HEK293 (cell line): ENCODE data around the gene STK4.

Source experiments
- CTCF ChIA-PET: fragments of 350-600 bp; formaldehyde crosslinking; extraction: SDS; loops from one replicate; lab custom pipeline; 2021; ENCODE audit warnings: antibody characterized with exemption; lab: Yijun Ruan, JAX
- POLR2A ChIA-PET: fragments of 300-600 bp; formaldehyde crosslinking; extraction: SDS; loops from one replicate; lab custom pipeline; 2020; ENCODE audit warnings: antibody characterized with exemption, inconsistent platforms; lab: Yijun Ruan, JAX
- H3K27ac ChIP-seq: fragments of 200-500 bp; sonication (Bioruptor generic); 2 replicates; pipeline ENCODE4 v1.5.1; 2014; ENCODE audit warnings: low read depth, low read length, control low read depth, inconsistent platforms; ENCODE audit errors: extremely low read depth
- H3K36me3 ChIP-seq, 2 experiments: fragments of 200-500 bp in 1 of 2; sonication (Bioruptor generic) in 1 of 2; 1 replicate in 1 of 2; 2 replicates in 1 of 2; pipeline ENCODE4 v1.5.1; 2014 to 2017; ENCODE audit warnings: inconsistent platforms in 2 of 2, low read length in 2 of 2; ENCODE audit not compliant: control insufficient read depth in 2 of 2, insufficient read depth in 1 of 2
- H3K4me1 ChIP-seq: fragments of 200-500 bp; sonication (Bioruptor generic); 2 replicates; pipeline ENCODE4 v1.5.1; 2014; ENCODE audit warnings: mild to moderate bottlenecking, low read length, inconsistent platforms; ENCODE audit not compliant: control insufficient read depth, insufficient read depth
- H3K4me3 ChIP-seq: 2 replicates; pipeline ENCODE4 v1.5.1; 2011; ENCODE audit warnings: low read depth, mild to moderate bottlenecking, control low read depth, low read length, moderate library complexity
- H3K9me3 ChIP-seq: fragments of 200-500 bp; sonication (Bioruptor generic); 2 replicates; pipeline ENCODE4 v1.5.1; 2014; ENCODE audit warnings: low read depth, low read length, inconsistent platforms; ENCODE audit not compliant: control insufficient read depth, insufficient read depth
- BCL11B ChIP-seq: fragments of 450-650 bp; formaldehyde crosslinking; IDR thresholded peaks from 2 replicates; pipeline ENCODE4 v1.5.1; 2016; ENCODE audit warnings: low read depth, missing biosample characterization, missing genetic modification characterization
- FEZF1 ChIP-seq: fragments of 450-650 bp; formaldehyde crosslinking; IDR thresholded peaks from 2 replicates; pipeline ENCODE4 v1.5.1; 2016; ENCODE audit warnings: missing biosample characterization, missing genetic modification characterization
- GFI1B ChIP-seq: fragments of 450-650 bp; formaldehyde crosslinking; IDR thresholded peaks from 2 replicates; pipeline ENCODE4 v1.5.1; 2016; ENCODE audit warnings: missing biosample characterization, missing genetic modification characterization
- GLI2 ChIP-seq: fragments of 450-650 bp; formaldehyde crosslinking; IDR thresholded peaks from 2 replicates; pipeline ENCODE4; 2017; ENCODE audit warnings: missing biosample characterization, missing genetic modification characterization, low read depth, borderline replicate concordance
- GLI4 ChIP-seq: fragments of 450-650 bp; formaldehyde crosslinking; IDR thresholded peaks from 2 replicates; pipeline ENCODE4 v1.5.1; 2016; ENCODE audit warnings: missing biosample characterization, missing genetic modification characterization
- KLF16 ChIP-seq: fragments of 450-650 bp; formaldehyde crosslinking; IDR thresholded peaks from 2 replicates; pipeline ENCODE4 v1.5.1; 2017; ENCODE audit warnings: missing biosample characterization, missing genetic modification characterization
- KLF8 ChIP-seq: fragments of 450-650 bp; formaldehyde crosslinking; IDR thresholded peaks from 2 replicates; pipeline ENCODE4 v1.5.1; 2016; ENCODE audit warnings: missing biosample characterization, missing genetic modification characterization
- OVOL3 ChIP-seq: fragments of 450-650 bp; formaldehyde crosslinking; IDR thresholded peaks from 2 replicates; pipeline ENCODE4 v1.5.1; 2016; ENCODE audit warnings: missing biosample characterization, missing genetic modification characterization
- REPIN1 ChIP-seq: fragments of 450-650 bp; formaldehyde crosslinking; IDR thresholded peaks from 2 replicates; pipeline ENCODE4 v1.5.1; 2017; ENCODE audit warnings: missing biosample characterization, missing genetic modification characterization, low read depth
- SP7 ChIP-seq: fragments of 450-650 bp; formaldehyde crosslinking; IDR thresholded peaks from 2 replicates; pipeline ENCODE4 v1.5.1; 2016; ENCODE audit warnings: missing biosample characterization, missing genetic modification characterization
- TRIM28 ChIP-seq: IDR thresholded peaks from 2 replicates; pipeline ENCODE4 v1.6.1; 2011; ENCODE audit warnings: low read length, control low read depth, borderline replicate concordance
- ZEB2 ChIP-seq: fragments of 450-650 bp; formaldehyde crosslinking; IDR thresholded peaks from 2 replicates; pipeline ENCODE4 v1.5.1; 2016; ENCODE audit warnings: missing biosample characterization, missing genetic modification characterization
- ZNF146 ChIP-seq: fragments of 450-650 bp; formaldehyde crosslinking; IDR thresholded peaks from 2 replicates; pipeline ENCODE4 v1.5.1; 2016; ENCODE audit warnings: missing biosample characterization, missing genetic modification characterization
- ZNF2 ChIP-seq: fragments of 450-650 bp; formaldehyde crosslinking; IDR thresholded peaks from 2 replicates; pipeline ENCODE4 v1.5.1; 2016; ENCODE audit warnings: missing biosample characterization, missing genetic modification characterization
- ZNF521 ChIP-seq: fragments of 450-650 bp; formaldehyde crosslinking; IDR thresholded peaks from 2 replicates; pipeline ENCODE4 v1.5.1; 2017; ENCODE audit warnings: missing biosample characterization, mild to moderate bottlenecking, missing genetic modification characterization
- ZNF558 ChIP-seq: fragments of 450-650 bp; formaldehyde crosslinking; IDR thresholded peaks from 2 replicates; pipeline ENCODE4 v1.5.1; 2016; ENCODE audit warnings: missing biosample characterization, missing genetic modification characterization
- ZNF76 ChIP-seq: fragments of 450-650 bp; formaldehyde crosslinking; IDR thresholded peaks from 2 replicates; pipeline ENCODE4; 2016; ENCODE audit warnings: low read depth, missing biosample characterization, missing genetic modification characterization, borderline replicate concordance
- ZNF843 ChIP-seq: fragments of 450-650 bp; formaldehyde crosslinking; IDR thresholded peaks from 2 replicates; pipeline ENCODE4 v1.5.1; 2016; ENCODE audit warnings: missing biosample characterization, missing genetic modification characterization
- TF ChIP-seq, protein P1 (sequence below): fragments of 450-650 bp; formaldehyde crosslinking; IDR thresholded peaks from 2 replicates; pipeline ENCODE4 v1.5.1; 2017; ENCODE audit warnings: missing biosample characterization, missing genetic modification characterization
- TF ChIP-seq, protein P2 (sequence below): fragments of 450-650 bp; formaldehyde crosslinking; IDR thresholded peaks from 2 replicates; pipeline ENCODE4 v1.5.1; 2016; ENCODE audit warnings: missing biosample characterization, missing genetic modification characterization
- TF ChIP-seq, protein P3 (sequence below): fragments of 450-650 bp; formaldehyde crosslinking; IDR thresholded peaks from 2 replicates; pipeline ENCODE4 v1.5.1; 2017; ENCODE audit warnings: missing biosample characterization, missing genetic modification characterization
- TF ChIP-seq, protein P4 (sequence below): fragments of 450-650 bp; formaldehyde crosslinking; IDR thresholded peaks from 2 replicates; pipeline ENCODE4 v1.5.1; 2016; ENCODE audit warnings: missing biosample characterization, missing genetic modification characterization
- TF ChIP-seq, protein P5 (sequence below): fragments of 450-650 bp; formaldehyde crosslinking; IDR thresholded peaks from 2 replicates; pipeline ENCODE4 v1.5.1; 2016; ENCODE audit warnings: missing biosample characterization, missing genetic modification characterization
- TF ChIP-seq, protein P6 (sequence below): fragments of 450-650 bp; formaldehyde crosslinking; IDR thresholded peaks from 2 replicates; pipeline ENCODE4 v1.5.1; 2017; ENCODE audit warnings: missing biosample characterization, missing genetic modification characterization
- TF ChIP-seq, protein P7 (sequence below): fragments of 450-650 bp; formaldehyde crosslinking; IDR thresholded peaks from 2 replicates; pipeline ENCODE4 v1.5.1; 2016; ENCODE audit warnings: missing biosample characterization, missing genetic modification characterization

The STK4 gene

DNA sequence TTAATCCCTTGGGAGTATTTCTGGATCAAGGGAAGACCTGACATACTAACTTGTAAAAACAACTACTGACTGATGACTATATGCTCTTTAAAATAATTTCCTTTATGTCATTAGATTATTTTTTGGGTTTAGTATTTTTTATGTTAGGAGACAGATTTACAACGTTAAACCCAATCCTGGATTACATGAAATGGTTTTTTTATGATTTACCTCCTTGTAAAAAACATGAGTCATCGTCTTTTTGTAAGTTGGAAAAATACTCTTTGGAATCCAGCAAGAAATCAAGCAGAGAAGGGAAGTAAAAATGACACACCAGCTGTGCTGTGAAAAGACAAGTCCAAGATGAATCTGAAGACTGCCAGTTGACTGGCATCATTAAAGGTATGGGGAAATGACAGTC lies 6.7 kb downstream of the STK4 start:
- no peak overlapping the region for H3K4me3 ChIP-seq
- H3K9me3 ChIP-seq: no peaks in the 10 kb centered on the region
- POLR2A ChIA-PET: no interaction called here
- H3K36me3 ChIP-seq: peaks cover 12 to 53% of the 10 kb centered on the region in 2 experiments
- CTCF ChIA-PET: no interaction called here
- H3K4me1 ChIP-seq: peaks cover 20% of the 10 kb centered on the region
- H3K27ac ChIP-seq: no peak overlapping the region
- TF ChIP-seq REPIN1 (tag by site-specific recombination) (no peak), GFI1B (tag by site-specific recombination) (peak; percentile 63), ZNF146 (tag by site-specific recombination) (no peak), ZNF521 (tag by site-specific recombination) (no peak), ZNF558 (peak; percentile 16; the same call in 1 of the 2 replicates), BCL11B (tag by site-specific recombination) (peak; percentile 67; the same call in 1 of the 2 replicates), ZNF2 (tag by site-specific recombination) (peak; percentile 41; the same call in 1 of the 2 replicates), FEZF1 (peak; percentile 95), TRIM28 (no peak), GLI2 (tag by site-specific recombination) (peak; percentile 83; the same call in 1 of the 2 replicates), OVOL3 (tag by site-specific recombination) (peak; percentile 77; the same call in 1 of the 2 replicates), KLF8 (peak; percentile 51; the same call in 1 of the 2 replicates), ZNF843 (tag by site-specific recombination) (peak; percentile 93), KLF16 (tag by site-specific recombination) (peak; percentile 94), GLI4 (tag by site-specific recombination) (no peak), ZEB2 (tag by site-specific recombination) (peak; percentile 95), SP7 (tag by site-specific recombination) (peak; percentile 46; the same call in 1 of the 2 replicates), ZNF76 (tag by site-specific recombination) (peak; percentile 44; the same call in 1 of the 2 replicates)
- TF ChIP-seq, protein P1, sequence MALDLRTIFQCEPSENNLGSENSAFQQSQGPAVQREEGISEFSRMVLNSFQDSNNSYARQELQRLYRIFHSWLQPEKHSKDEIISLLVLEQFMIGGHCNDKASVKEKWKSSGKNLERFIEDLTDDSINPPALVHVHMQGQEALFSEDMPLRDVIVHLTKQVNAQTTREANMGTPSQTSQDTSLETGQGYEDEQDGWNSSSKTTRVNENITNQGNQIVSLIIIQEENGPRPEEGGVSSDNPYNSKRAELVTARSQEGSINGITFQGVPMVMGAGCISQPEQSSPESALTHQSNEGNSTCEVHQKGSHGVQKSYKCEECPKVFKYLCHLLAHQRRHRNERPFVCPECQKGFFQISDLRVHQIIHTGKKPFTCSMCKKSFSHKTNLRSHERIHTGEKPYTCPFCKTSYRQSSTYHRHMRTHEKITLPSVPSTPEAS (tag by site-specific recombination): peak; percentile 74; the same call in 1 of the 2 replicates
- TF ChIP-seq, protein P2, sequence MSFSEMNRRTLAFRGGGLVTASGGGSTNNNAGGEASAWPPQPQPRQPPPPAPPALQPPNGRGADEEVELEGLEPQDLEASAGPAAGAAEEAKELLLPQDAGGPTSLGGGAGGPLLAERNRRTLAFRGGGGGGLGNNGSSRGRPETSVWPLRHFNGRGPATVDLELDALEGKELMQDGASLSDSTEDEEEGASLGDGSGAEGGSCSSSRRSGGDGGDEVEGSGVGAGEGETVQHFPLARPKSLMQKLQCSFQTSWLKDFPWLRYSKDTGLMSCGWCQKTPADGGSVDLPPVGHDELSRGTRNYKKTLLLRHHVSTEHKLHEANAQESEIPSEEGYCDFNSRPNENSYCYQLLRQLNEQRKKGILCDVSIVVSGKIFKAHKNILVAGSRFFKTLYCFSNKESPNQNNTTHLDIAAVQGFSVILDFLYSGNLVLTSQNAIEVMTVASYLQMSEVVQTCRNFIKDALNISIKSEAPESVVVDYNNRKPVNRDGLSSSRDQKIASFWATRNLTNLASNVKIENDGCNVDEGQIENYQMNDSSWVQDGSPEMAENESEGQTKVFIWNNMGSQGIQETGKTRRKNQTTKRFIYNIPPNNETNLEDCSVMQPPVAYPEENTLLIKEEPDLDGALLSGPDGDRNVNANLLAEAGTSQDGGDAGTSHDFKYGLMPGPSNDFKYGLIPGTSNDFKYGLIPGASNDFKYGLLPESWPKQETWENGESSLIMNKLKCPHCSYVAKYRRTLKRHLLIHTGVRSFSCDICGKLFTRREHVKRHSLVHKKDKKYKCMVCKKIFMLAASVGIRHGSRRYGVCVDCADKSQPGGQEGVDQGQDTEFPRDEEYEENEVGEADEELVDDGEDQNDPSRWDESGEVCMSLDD: no peak
- TF ChIP-seq, protein P3, sequence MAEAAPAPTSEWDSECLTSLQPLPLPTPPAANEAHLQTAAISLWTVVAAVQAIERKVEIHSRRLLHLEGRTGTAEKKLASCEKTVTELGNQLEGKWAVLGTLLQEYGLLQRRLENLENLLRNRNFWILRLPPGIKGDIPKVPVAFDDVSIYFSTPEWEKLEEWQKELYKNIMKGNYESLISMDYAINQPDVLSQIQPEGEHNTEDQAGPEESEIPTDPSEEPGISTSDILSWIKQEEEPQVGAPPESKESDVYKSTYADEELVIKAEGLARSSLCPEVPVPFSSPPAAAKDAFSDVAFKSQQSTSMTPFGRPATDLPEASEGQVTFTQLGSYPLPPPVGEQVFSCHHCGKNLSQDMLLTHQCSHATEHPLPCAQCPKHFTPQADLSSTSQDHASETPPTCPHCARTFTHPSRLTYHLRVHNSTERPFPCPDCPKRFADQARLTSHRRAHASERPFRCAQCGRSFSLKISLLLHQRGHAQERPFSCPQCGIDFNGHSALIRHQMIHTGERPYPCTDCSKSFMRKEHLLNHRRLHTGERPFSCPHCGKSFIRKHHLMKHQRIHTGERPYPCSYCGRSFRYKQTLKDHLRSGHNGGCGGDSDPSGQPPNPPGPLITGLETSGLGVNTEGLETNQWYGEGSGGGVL: peak; percentile 18; the same call in 1 of the 2 replicates
- TF ChIP-seq, protein P4, sequence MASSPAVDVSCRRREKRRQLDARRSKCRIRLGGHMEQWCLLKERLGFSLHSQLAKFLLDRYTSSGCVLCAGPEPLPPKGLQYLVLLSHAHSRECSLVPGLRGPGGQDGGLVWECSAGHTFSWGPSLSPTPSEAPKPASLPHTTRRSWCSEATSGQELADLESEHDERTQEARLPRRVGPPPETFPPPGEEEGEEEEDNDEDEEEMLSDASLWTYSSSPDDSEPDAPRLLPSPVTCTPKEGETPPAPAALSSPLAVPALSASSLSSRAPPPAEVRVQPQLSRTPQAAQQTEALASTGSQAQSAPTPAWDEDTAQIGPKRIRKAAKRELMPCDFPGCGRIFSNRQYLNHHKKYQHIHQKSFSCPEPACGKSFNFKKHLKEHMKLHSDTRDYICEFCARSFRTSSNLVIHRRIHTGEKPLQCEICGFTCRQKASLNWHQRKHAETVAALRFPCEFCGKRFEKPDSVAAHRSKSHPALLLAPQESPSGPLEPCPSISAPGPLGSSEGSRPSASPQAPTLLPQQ (tag by site-specific recombination): 0 out of 2 replicates have a peak, but pooled peaks have one; percentile 28
- TF ChIP-seq, protein P5, sequence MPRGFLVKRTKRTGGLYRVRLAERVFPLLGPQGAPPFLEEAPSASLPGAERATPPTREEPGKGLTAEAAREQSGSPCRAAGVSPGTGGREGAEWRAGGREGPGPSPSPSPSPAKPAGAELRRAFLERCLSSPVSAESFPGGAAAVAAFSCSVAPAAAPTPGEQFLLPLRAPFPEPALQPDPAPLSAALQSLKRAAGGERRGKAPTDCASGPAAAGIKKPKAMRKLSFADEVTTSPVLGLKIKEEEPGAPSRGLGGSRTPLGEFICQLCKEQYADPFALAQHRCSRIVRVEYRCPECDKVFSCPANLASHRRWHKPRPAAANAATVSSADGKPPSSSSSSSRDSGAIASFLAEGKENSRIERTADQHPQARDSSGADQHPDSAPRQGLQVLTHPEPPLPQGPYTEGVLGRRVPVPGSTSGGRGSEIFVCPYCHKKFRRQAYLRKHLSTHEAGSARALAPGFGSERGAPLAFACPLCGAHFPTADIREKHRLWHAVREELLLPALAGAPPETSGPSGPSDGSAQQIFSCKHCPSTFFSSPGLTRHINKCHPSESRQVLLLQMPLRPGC (tag by site-specific recombination): peak; percentile 83
- TF ChIP-seq, protein P6, sequence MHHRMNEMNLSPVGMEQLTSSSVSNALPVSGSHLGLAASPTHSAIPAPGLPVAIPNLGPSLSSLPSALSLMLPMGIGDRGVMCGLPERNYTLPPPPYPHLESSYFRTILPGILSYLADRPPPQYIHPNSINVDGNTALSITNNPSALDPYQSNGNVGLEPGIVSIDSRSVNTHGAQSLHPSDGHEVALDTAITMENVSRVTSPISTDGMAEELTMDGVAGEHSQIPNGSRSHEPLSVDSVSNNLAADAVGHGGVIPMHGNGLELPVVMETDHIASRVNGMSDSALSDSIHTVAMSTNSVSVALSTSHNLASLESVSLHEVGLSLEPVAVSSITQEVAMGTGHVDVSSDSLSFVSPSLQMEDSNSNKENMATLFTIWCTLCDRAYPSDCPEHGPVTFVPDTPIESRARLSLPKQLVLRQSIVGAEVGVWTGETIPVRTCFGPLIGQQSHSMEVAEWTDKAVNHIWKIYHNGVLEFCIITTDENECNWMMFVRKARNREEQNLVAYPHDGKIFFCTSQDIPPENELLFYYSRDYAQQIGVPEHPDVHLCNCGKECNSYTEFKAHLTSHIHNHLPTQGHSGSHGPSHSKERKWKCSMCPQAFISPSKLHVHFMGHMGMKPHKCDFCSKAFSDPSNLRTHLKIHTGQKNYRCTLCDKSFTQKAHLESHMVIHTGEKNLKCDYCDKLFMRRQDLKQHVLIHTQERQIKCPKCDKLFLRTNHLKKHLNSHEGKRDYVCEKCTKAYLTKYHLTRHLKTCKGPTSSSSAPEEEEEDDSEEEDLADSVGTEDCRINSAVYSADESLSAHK (tag by site-specific recombination): peak; percentile 33; the same call in 1 of the 2 replicates
- TF ChIP-seq, protein P7, sequence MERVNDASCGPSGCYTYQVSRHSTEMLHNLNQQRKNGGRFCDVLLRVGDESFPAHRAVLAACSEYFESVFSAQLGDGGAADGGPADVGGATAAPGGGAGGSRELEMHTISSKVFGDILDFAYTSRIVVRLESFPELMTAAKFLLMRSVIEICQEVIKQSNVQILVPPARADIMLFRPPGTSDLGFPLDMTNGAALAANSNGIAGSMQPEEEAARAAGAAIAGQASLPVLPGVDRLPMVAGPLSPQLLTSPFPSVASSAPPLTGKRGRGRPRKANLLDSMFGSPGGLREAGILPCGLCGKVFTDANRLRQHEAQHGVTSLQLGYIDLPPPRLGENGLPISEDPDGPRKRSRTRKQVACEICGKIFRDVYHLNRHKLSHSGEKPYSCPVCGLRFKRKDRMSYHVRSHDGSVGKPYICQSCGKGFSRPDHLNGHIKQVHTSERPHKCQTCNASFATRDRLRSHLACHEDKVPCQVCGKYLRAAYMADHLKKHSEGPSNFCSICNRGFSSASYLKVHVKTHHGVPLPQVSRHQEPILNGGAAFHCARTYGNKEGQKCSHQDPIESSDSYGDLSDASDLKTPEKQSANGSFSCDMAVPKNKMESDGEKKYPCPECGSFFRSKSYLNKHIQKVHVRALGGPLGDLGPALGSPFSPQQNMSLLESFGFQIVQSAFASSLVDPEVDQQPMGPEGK (tag by site-specific recombination): no peak
